ENCODE data around the gene BTRC.

BTRC gene

GRCh38 chr10:101453318-101453717 is 99.4 kb downstream of the BTRC start:
- no peaks in the 10 kb centered on the region for H3K9me3 ChIP-seq (ENCODE audit: severe bottlenecking)
- H3K36me3 ChIP-seq (ENCODE audit: low read depth), result no peaks in the 10 kb centered on the region
- no peak overlapping the region for H3K27ac ChIP-seq (ENCODE audit: poor library complexity, severe bottlenecking)
- TF ChIP-seq CTCF (IDR thresholded peaks at IDR 0.05; ENCODE audit: poor library complexity, severe bottlenecking), result no peak
- H3K27me3 ChIP-seq (ENCODE audit: insufficient read depth, poor library complexity, severe bottlenecking), result no peaks in the 10 kb centered on the region
- DNase-seq (ENCODE audit: low spot score) (no peak), ATAC-seq (ENCODE audit: low read depth) (no peak)
- no peak overlapping the region for H3K4me3 ChIP-seq (ENCODE audit: severe bottlenecking)
- no peaks in the 10 kb centered on the region for H3K4me1 ChIP-seq (ENCODE audit: insufficient read depth, poor library complexity, severe bottlenecking)

DNA sequence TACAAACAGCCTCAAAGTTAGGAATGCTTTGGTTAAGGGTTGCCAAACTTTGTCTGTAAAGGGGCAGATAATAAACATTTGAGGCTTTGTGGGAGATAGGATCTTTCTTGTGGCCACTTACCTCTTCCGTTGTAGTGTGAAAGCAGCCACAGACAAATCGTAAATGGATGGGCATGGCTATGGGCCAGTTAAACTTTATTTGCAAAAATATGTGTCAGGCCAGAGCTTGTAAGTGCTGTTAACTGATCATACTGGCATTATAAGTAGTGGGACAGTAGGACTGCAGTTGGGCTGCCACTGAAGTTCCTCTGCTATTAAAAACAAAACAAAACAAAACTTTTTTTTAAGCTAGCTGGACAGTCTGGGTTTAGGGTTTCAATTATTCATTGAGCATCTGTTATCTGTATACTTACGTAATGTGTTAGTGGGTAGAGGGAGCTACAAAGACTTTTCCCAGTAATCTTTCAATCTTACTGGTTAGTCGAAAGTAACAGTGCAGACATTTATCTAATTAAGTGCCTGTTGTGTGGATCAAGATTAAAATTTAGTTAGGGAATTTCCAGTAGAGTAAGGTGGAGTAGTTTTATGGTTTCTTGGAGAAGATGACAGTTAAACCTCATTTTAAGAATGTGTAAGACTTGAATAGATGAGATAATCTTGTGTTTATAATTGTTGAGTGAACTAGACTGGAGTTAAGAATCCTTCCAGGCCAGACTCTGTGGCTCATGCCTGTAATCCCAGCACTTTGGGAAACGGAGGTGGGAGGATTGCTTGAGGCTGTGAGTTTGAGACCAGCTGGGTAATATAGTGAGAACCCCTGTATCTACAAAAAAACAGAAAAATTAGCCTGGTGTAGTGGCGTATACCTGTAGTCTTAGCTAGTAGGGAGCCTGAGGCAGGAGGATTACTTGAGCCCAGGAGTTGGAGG is 100.1 kb downstream of the BTRC start:
- DNase-seq (ENCODE audit: low spot score) (no peak), ATAC-seq (ENCODE audit: low read depth) (no peak)
- Histone ChIP-seq H3K4me3 (ENCODE audit: severe bottlenecking) (no peak overlapping the region), H3K27ac (ENCODE audit: poor library complexity, severe bottlenecking) (no peak overlapping the region), H3K9me3 (ENCODE audit: severe bottlenecking) (no peaks in the 10 kb centered on the region), H3K27me3 (ENCODE audit: insufficient read depth, poor library complexity, severe bottlenecking) (no peaks in the 10 kb centered on the region), H3K36me3 (ENCODE audit: low read depth) (no peaks in the 10 kb centered on the region), H3K4me1 (ENCODE audit: insufficient read depth, poor library complexity, severe bottlenecking) (no peaks in the 10 kb centered on the region)
- TF ChIP-seq CTCF (IDR thresholded peaks at IDR 0.05; ENCODE audit: poor library complexity, severe bottlenecking), result no peak

DNA sequence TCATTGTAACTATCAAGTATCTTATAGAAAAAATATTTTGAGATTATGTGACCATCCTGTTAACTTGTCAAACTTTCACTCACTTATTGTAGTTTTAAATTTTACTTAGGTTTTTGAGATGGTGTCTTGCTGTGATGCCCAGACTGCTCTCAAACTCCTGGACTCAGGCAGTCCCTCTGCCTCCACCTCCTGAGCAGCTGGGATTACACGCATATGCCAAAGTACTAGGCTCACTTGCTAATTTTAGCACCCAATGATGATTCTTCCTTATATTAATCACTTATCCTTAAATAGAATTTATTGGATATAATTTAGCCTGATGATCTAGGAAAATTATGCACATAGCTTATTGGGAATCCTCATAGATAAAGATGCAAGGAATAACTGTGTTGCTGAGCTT is 104.9 kb downstream of the BTRC start:
- no peak for ATAC-seq (ENCODE audit: low read depth)
- Histone ChIP-seq H3K27me3 (ENCODE audit: insufficient read depth, poor library complexity, severe bottlenecking) (no peaks in the 10 kb centered on the region), H3K36me3 (ENCODE audit: low read depth) (no peaks in the 10 kb centered on the region), H3K4me3 (ENCODE audit: severe bottlenecking) (no peak overlapping the region), H3K4me1 (ENCODE audit: insufficient read depth, poor library complexity, severe bottlenecking) (no peaks in the 10 kb centered on the region), H3K27ac (ENCODE audit: poor library complexity, severe bottlenecking) (no peak overlapping the region), H3K9me3 (ENCODE audit: severe bottlenecking) (no peaks in the 10 kb centered on the region)
- no peak for DNase-seq (ENCODE audit: low spot score)
- TF ChIP-seq CTCF (IDR thresholded peaks at IDR 0.05; ENCODE audit: poor library complexity, severe bottlenecking), result no peak

- TF ChIP-seq CTCF (IDR thresholded peaks at IDR 0.05; ENCODE audit: poor library complexity, severe bottlenecking), result no peak
- Histone ChIP-seq H3K27ac (ENCODE audit: poor library complexity, severe bottlenecking) (no peak overlapping the region), H3K9me3 (ENCODE audit: severe bottlenecking) (no peaks in the 10 kb centered on the region), H3K4me1 (ENCODE audit: insufficient read depth, poor library complexity, severe bottlenecking) (no peaks in the 10 kb centered on the region), H3K4me3 (ENCODE audit: severe bottlenecking) (no peak overlapping the region), H3K36me3 (ENCODE audit: low read depth) (no peaks in the 10 kb centered on the region), H3K27me3 (ENCODE audit: insufficient read depth, poor library complexity, severe bottlenecking) (no peaks in the 10 kb centered on the region)
- DNase-seq (ENCODE audit: low spot score), result no peak
- no peak for ATAC-seq (ENCODE audit: low read depth)
These were observed 110.1 kb downstream of the BTRC start for GRCh38 chr10:101464082-101464481.

DNA sequence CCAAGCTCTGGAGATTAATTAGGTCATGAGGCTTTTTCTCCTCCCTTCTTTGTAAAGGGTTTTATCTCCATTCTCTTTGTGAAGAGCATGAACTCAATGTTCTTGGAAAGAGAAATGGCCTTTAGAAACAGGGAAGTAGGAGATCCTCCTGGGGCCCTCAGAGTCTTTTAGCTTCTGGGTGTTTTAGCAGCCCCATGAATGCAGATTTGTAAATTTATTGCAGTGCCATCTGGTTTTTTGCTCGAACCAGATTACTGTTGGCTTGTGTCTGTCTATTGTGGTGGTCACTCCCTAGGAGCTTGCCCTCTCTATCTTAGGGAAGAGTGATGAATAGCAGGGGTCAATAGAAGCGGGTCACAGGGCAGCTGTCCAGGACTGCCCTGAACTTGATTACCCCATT is 110.6 kb downstream of the BTRC start:
- DNase-seq (ENCODE audit: low spot score) (no peak), ATAC-seq (ENCODE audit: low read depth) (no peak)
- no peak overlapping the region for H3K27ac ChIP-seq (ENCODE audit: poor library complexity, severe bottlenecking)
- H3K9me3 ChIP-seq (ENCODE audit: severe bottlenecking), result no peaks in the 10 kb centered on the region
- no peaks in the 10 kb centered on the region for H3K36me3 ChIP-seq (ENCODE audit: low read depth)
- no peaks in the 10 kb centered on the region for H3K27me3 ChIP-seq (ENCODE audit: insufficient read depth, poor library complexity, severe bottlenecking)
- H3K4me3 ChIP-seq (ENCODE audit: severe bottlenecking), result no peak overlapping the region
- no peak for TF ChIP-seq CTCF (IDR thresholded peaks at IDR 0.05; ENCODE audit: poor library complexity, severe bottlenecking)
- no peaks in the 10 kb centered on the region for H3K4me1 ChIP-seq (ENCODE audit: insufficient read depth, poor library complexity, severe bottlenecking)

All from RWPE2 (cell line).